Measurements from ENCODE around the gene HSPA4L.

- TF ChIP-seq CTCF (IDR thresholded peaks at IDR 0.05) (no peak), EZH2 (IDR thresholded peaks at IDR 0.05; ENCODE audit: borderline replicate concordance, insufficient read depth, low read depth, low read length, poor library complexity, severe bottlenecking) (no peak)
These were observed 33.2 kb upstream of the HSPA4L start for GRCh38 chr4:127748957-127749356.
